Osteoblast (primary cell): ENCODE data around the gene NUDCD2. TPM values are rescaled to one million over a fixed set of nuclear protein-coding genes. Genes with fewer than 3 reads are reported as not detected.

Experiments
- DNase-seq: peaks from one replicate; pipeline ENCODE4 v3.0.0; 2011; ENCODE audit warnings: low spot score, mixed read lengths; ENCODE audit not compliant: insufficient read length; ENCODE audit errors: missing footprints
- H2AFZ ChIP-seq: 2 replicates; pipeline ENCODE4 v1.6.0; 2011; ENCODE audit warnings: mild to moderate bottlenecking, low read length
- H3K27ac ChIP-seq: 2 replicates; pipeline ENCODE4 v1.5.1; 2011; ENCODE audit warnings: mild to moderate bottlenecking, low read depth, low read length, moderate library complexity
- H3K27me3 ChIP-seq: 2 replicates; pipeline ENCODE4 v1.6.0; 2012; ENCODE audit warnings: mild to moderate bottlenecking, control low read depth, inconsistent platforms, low read length, moderate library complexity; ENCODE audit not compliant: insufficient read depth
- H3K36me3 ChIP-seq: 2 replicates; pipeline ENCODE4 v1.5.1; 2011; ENCODE audit warnings: mild to moderate bottlenecking, low read length, control low read depth, moderate library complexity; ENCODE audit not compliant: insufficient read depth
- H3K4me1 ChIP-seq: 2 replicates; pipeline ENCODE4 v1.5.1; 2011; ENCODE audit warnings: mild to moderate bottlenecking, low read length, control low read depth, moderate library complexity; ENCODE audit not compliant: insufficient read depth
- H3K4me2 ChIP-seq: 2 replicates; pipeline ENCODE4 v1.6.0; 2011; ENCODE audit warnings: mild to moderate bottlenecking, low read length; ENCODE audit not compliant: insufficient read depth
- H3K4me3 ChIP-seq: fragments of 200-600 bp; sonication (generic); 3 replicates; pipeline ENCODE4 v1.5.1; 2012; ENCODE audit warnings: mild to moderate bottlenecking, low read length, inconsistent platforms; ENCODE audit not compliant: insufficient read depth
- H3K79me2 ChIP-seq: 2 replicates; pipeline ENCODE4 v1.6.0; 2012; ENCODE audit warnings: mild to moderate bottlenecking, low read length, control low read depth, inconsistent platforms; ENCODE audit not compliant: insufficient read depth
- H3K9me3 ChIP-seq: 2 replicates; pipeline ENCODE4 v1.5.1; 2011; ENCODE audit warnings: low read depth, low read length, control low read depth
- H4K20me1 ChIP-seq: 2 replicates; pipeline ENCODE4 v1.6.0; 2012; ENCODE audit warnings: mild to moderate bottlenecking, low read length, control low read depth; ENCODE audit not compliant: insufficient read depth
- total RNA-seq: library from RNA; depleted of rRNA; stranded (reverse); fragments of >200 nt; gene quantifications from 2 replicates; pipeline ENCODE4 v1.2.3, GENCODE V29; 2012
- TF ChIP-seq, protein P1 (sequence below): IDR thresholded peaks from 2 replicates; pipeline ENCODE4 v1.5.1; 2011; ENCODE audit warnings: mild to moderate bottlenecking, low read depth, low read length, moderate library complexity; ENCODE audit errors: extremely low read depth

Gene NUDCD2
- 5.9 and 7.2 TPM in 2 replicates for total RNA-seq

GRCh38 chr5:163459819-163460561 is at the start of gene NUDCD2:
NUDCD2 (minus strand) TSS chr5:163460102; CDS start chr5:163460050, 52 bp downstream.
- peak; percentile 95 for DNase-seq
- Histone ChIP-seq H3K27me3 (no peaks in the 10 kb centered on the region), H3K36me3 (peaks cover 6% of the 10 kb centered on the region), H3K79me2 (peaks cover 39% of the 10 kb centered on the region), H3K4me1 (peaks cover 37% of the 10 kb centered on the region), H3K4me3 (peak within 1 kb of the TSS; percentile 88), H2AFZ (peak within 1 kb of the TSS; percentile 99), H3K9me3 (no peaks in the 10 kb centered on the region), H4K20me1 (no peaks in the 10 kb centered on the region), H3K27ac (peak within 1 kb of the TSS; percentile 99), H3K4me2 (peak within 1 kb of the TSS; percentile 98)
- TF ChIP-seq, protein P1, sequence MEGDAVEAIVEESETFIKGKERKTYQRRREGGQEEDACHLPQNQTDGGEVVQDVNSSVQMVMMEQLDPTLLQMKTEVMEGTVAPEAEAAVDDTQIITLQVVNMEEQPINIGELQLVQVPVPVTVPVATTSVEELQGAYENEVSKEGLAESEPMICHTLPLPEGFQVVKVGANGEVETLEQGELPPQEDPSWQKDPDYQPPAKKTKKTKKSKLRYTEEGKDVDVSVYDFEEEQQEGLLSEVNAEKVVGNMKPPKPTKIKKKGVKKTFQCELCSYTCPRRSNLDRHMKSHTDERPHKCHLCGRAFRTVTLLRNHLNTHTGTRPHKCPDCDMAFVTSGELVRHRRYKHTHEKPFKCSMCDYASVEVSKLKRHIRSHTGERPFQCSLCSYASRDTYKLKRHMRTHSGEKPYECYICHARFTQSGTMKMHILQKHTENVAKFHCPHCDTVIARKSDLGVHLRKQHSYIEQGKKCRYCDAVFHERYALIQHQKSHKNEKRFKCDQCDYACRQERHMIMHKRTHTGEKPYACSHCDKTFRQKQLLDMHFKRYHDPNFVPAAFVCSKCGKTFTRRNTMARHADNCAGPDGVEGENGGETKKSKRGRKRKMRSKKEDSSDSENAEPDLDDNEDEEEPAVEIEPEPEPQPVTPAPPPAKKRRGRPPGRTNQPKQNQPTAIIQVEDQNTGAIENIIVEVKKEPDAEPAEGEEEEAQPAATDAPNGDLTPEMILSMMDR: peak; percentile 17

GRCh38 chr5:163509291-163509951 is 49.5 kb upstream of the NUDCD2 start:
- Histone ChIP-seq H3K79me2 (peaks cover 76% of the 10 kb centered on the region), H3K4me3 (peak overlapping the region; percentile 87), H2AFZ (no peak overlapping the region), H3K27me3 (no peaks in the 10 kb centered on the region), H3K27ac (peak overlapping the region; percentile 89), H3K4me1 (peaks cover 45% of the 10 kb centered on the region), H3K36me3 (peaks cover 25% of the 10 kb centered on the region), H3K9me3 (no peaks in the 10 kb centered on the region), H4K20me1 (peaks cover 20% of the 10 kb centered on the region), H3K4me2 (peak overlapping the region; percentile 99)
- peak; percentile 89 for DNase-seq
- TF ChIP-seq, protein P1: no peak

DNA sequence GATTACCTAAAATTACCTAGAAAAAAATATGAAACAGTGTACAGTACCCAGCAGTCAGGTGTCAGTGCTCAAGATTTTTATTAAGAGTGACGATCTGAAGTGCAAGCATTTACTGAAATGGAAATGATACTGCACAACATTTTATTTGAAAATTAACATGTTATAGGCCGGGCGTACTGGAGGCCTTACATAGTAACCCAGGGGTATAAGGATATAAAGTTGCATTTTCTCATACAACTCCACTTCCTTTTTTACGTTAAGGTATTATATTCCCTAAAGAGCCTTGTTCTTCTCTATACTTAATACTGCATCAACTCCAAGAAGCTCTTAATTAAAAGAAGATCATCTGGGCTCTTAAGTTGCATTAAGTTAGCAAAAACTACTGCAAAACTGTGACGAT is 48.9 kb upstream of the NUDCD2 start:
- H3K27me3 ChIP-seq: no peaks in the 10 kb centered on the region
- peaks cover 78% of the 10 kb centered on the region for H3K79me2 ChIP-seq
- H3K36me3 ChIP-seq: peaks cover 18% of the 10 kb centered on the region
- no peak overlapping the region for H2AFZ ChIP-seq
- no peaks in the 10 kb centered on the region for H3K9me3 ChIP-seq
- H3K4me1 ChIP-seq: peaks cover 50% of the 10 kb centered on the region
- peak overlapping the region; percentile 99 for H3K4me2 ChIP-seq
- peak overlapping the region; percentile 87 for H3K4me3 ChIP-seq
- DNase-seq: peak; percentile 55
- H3K27ac ChIP-seq: peak overlapping the region; percentile 89
- TF ChIP-seq, protein P1: no peak
- peaks cover 20% of the 10 kb centered on the region for H4K20me1 ChIP-seq

DNA sequence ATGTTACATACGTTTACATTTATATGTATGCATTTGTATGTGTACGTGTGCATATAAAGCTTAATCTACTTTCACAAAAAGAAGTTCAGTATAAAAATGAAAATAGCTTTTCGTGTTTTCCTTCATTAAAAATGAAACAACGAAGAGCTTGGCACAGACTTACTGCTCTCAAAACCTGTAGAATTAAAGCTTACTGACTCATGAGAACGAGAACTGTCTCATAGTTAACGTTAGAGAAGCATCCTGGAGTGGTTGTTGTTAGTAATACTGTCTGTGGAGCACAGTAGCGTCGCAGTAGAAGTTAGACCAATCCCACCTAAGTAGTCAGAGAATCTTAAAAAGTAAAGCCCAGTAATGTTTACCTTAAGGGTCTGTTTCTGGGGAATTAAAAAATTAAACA is 46.8 kb upstream of the NUDCD2 start:
- H3K27me3 ChIP-seq: no peaks in the 10 kb centered on the region
- H3K36me3 ChIP-seq: no peaks in the 10 kb centered on the region
- no peaks in the 10 kb centered on the region for H3K9me3 ChIP-seq
- H2AFZ ChIP-seq: no peak overlapping the region
- H3K4me1 ChIP-seq: peaks cover 62% of the 10 kb centered on the region
- TF ChIP-seq, protein P1: no peak
- peak overlapping the region; percentile 89 for H3K27ac ChIP-seq
- DNase-seq: peak; percentile 77
- peak overlapping the region; percentile 87 for H3K4me3 ChIP-seq
- peak overlapping the region; percentile 99 for H3K4me2 ChIP-seq
- peaks cover 62% of the 10 kb centered on the region for H3K79me2 ChIP-seq
- peaks cover 12% of the 10 kb centered on the region for H4K20me1 ChIP-seq
